GM10847 (cell line): Measurements from ENCODE around the gene TLX1.

ENCODE experiments used
- POLR2A ChIP-seq: IDR thresholded peaks from 2 replicates; pipeline ENCODE4 v1.6.1; 2011; ENCODE audit not compliant: insufficient read length; ENCODE audit errors: extremely low read depth

The TLX1 gene

GRCh38 chr10:101137271-101137670 is 6.2 kb downstream of the TLX1 start:
- no peak for TF ChIP-seq POLR2A

DNA sequence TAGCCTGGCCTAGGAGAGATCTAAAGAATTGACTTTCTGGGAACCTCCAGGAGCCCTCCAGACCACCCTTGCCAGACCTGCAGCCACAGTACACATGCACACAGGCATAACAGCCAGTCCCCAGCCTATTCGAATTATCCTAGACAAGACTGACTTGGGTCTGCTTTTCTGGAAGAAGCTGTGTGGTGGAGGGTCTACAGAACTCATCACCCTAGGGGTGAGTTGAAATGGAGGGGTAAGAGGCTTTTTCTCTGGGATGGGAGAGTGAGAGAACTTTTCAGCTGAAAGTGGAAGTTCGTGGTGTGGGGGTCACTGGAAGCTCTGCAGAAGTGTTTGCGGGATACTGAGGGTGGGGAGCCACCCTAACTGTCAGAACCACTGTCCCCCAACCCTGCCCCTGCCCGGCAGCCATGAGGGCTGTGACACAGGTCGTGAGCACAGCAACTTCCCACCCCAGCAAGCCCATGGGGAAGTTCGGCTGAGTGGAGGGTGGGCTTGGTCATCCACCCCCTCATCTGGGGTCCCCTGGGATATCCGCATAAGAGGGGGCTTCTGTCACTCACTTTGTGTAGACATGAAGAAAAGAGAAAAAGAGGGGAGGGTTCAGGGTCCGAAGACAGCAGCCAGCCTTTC is 7.8 kb downstream of the TLX1 start:
- TF ChIP-seq POLR2A = no peak

DNA sequence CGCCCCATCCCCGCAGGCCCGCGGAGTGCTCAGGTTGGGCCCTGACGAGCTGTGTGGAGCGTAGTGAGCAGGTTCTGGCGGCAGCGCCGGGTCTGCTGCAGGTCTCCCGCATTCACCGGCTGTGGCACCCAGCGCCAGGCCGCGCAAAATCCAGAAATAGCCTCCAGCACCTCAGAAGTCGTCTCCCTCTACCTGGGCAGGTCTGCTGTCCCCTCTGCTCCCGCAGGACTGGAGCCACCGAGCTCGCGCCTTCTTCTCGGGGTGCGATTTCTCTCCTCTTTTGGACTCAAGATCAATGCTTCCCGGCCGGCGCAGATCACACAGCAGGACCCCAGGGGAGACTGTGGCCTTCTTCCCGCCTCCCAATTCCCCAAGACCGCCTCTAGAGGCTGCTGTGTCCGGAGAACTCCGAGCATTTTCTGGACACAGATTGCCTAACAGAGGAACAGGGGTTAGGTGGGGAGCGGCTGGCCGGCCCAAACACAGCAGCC is 8.4 kb downstream of the TLX1 start:
- TF ChIP-seq POLR2A = no peak

DNA sequence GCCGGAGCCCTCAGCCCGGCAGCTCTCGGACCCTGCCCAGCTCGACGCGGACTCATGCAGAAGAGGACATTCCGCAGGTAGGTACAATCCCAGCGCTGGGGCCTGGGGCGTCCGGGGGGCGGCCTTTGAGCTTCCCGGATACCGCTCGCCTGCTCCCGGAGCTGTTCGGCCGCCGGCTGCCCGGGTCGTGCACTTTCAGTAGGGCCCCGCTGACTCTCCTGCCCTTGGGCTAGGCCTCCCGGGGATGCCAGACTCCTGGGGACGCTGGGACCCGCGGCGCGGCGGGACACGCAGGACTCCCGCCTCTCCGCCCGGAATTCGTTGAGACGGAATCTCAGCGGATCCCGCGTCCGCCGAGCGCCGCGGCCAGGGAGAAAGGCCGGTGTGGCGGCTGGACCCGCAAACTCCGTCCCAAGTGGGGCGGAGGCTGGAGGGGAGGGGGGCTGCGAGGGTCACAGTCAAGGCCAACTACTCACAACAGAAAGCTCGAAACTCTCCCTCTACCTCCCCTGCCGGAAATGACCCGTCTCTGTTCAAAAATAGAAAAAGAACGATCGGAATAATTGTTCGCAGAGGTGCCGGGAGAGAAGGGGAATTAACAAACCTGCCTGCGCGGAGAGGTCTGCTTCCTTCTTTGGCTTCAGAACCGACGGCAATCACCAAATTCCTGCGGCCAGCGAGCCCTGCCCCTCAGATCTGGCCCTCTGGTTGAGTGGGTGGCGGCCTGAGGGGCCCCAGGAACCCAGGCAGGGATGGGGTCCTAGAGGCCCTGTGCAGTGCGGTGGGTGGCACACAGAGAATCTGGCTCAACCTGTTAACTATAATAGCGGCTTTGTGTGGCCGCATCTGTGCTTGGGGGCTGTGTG is 9.2 kb downstream of the TLX1 start:
- TF ChIP-seq POLR2A = no peak

- no peak for TF ChIP-seq POLR2A
Observed at GRCh38 chr10:101140950-101141615, 10.0 kb downstream of the TLX1 start.

DNA sequence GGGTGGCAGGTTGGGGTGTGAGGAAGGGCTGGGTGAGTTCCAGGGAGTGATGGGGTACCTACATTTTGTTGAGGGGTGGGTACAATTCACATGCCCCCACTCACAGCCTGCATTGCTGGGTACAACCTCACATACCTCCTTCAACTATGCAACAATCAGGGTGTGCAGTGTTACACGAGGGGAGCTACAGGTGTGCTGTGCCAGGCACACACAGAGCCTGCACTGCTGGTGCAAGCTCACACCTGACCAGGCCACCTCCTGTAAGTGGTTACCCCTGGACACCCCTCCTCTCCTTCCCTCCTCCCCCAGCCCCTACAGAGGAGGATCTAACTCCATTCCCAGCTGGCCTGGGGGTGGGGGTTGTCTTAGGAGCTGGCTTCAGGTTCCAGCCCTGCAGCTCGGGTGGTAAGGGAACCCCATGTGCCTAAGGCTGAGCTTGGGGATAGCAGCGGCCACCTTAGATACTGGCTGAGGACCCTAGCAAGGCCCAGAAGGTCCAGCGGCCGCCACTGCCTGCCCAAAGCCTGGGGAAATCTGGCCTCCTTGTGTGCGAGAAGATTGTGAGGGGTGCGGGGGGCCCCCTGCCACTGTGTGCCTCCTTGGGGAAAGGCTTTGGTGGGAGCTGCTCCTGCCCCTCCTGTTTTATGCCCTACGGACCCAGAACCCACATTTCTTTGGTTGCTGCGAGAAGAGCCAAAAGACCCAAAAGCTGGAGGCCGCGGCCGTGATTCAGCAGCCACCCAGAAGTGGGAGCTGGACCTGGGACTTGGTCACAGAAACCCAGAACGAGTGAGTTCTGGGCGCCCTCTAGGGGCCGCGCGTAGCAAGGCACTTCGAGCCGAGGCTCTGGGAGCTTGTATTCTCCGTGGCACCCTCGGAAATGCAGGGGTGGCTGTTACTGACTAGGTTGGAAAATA is 10.8 kb downstream of the TLX1 start:
- no peak for TF ChIP-seq POLR2A

- no peak for TF ChIP-seq POLR2A
Observed at GRCh38 chr10:101142533-101143344, 11.6 kb downstream of the TLX1 start.

DNA sequence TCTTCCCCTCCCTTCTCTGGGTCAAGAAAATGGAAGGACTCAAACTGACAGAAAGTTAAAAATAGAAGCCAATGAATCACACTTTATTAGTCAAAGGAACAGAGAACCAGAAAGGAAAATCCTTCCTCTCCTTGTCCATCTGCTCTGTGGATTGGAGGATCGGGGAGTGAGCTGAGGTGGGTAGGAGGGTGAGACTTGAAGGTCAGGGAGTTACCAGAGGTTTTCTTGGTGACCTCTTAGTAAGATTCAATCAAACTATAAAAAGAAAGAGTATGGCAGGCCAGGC is 12.2 kb downstream of the TLX1 start:
- no peak for TF ChIP-seq POLR2A

- TF ChIP-seq POLR2A = no peak
Observed at GRCh38 chr10:101144053-101144452, 13.0 kb downstream of the TLX1 start.

DNA sequence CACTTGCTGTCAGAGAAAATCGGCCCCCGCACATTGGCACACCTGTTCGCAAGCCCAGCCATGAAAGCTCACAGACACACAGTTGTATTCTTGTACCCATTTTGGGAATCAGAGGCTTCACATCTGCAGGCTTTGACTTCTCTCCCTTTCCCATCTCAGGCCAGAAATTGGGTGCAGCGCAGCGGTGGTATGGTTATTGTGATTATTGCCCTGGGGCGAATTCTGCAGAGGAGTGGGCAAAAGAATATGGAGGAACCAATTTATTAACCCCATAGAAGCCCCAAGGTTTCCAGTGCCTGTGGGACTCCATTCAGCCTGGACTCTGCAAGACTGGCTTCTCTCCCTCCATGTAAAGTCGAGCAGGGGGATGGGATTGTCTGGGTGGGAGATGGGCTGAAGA is 14.0 kb downstream of the TLX1 start:
- no peak for TF ChIP-seq POLR2A

DNA sequence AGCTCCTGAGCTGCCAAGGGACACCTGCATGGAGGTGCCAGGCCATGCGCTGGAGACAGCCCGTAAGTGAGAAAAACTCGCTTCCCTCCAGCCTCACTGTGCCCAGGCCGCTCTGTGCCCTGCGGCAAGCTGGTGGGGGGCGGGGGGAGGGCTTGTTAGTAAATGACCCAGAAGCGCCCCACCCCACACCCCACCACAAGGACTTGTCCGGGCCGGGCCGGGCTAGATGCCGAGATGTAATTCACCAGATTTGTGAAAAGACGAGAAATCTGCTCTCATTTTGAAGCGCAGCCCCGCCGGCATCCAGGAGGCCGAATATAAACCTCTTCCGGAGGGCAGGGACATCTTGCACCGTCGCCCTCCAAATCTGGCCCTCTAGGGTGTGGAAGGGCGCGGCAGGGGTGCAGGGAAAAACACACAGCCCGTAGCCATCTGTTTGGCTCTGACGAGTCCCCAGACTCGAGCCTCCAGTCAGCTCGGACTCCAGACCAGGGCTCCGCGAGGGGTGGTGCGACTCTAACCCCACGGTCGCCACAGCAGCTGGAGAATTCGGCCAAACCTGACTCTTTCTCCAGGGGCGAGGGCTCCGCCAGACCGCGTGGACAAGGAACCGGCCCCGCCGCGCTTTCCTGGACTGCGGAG is 14.8 kb downstream of the TLX1 start:
- TF ChIP-seq POLR2A = no peak

DNA sequence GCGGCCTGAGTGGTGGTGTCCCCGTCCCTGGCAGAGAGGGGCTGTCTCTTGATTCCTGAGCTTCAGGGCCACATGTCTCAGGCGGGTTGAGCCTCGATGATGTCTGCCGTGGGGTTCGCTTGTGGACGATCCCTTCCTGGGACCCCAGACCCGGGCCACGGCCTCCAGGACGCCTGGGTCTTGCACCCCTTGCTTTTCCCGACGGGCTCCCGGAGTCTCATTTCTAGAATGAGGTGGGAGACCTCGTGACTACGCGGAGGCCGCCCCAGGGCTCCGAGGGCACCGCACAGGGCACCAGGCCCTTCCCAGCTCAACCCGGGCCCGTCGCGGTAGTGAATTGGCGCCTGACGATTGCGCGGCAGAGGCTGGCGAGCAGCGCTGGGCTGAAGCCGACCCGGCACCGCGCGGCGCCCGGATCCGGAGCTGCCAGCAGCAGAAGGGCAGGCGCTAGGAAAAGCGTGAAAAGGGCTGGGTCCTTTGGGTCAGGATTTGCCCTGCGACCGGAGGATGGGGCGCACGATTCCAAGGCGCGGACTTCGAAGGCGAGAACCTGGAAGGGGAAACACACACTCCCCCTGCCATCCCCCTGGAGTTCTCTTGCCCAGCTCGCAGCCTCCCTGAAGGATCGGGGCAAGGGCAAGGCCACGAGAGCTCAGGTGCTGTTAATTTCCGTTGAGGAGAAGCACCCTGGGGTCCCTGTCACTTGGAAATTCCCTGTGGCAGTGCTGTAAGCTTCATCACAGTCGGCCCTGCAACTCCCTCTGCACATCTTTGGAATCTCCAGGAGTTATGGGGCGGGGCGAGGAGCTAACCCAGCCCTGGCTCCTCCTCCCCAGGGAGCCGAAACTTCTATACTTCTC is 15.5 kb downstream of the TLX1 start:
- TF ChIP-seq POLR2A = no peak

DNA sequence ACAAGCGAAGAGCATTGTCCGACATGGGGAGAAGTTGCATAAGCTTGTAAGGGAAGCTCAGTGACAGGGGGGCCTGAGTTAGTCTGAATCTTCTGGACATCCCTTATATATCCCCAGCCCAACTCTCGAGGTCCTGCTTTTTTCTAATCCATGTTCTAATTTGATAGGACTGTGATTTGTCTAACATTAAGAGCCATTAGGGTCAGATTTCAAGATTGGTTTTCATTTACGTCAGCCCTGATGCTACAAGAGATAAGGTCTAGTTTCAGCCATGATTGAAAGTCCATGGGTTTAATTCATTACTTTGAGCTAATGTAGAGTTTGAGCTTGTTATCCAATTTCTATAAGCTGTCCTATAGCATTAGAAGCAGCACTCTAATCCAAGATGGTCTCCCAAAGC is 20.3 kb downstream of the TLX1 start:
- TF ChIP-seq POLR2A = no peak
